Mesothelial cell of epicardium (in vitro differentiated cells): ENCODE data around the gene CD276. TPM values are rescaled to one million over a fixed set of nuclear protein-coding genes. Genes with fewer than 3 reads are reported as not detected.
A peak's percentile ranks its signal among the peaks of the same experiment; 100 is the strongest.

Source experiments
- DNase-seq, 2 experiments: peaks; one replicate each; pipeline ENCODE4 v3.0.0; 2021; ENCODE audit warnings: low spot score in 2 of 2; ENCODE audit not compliant: unreplicated experiment in 2 of 2
- H3K27ac Mint-ChIP-seq: 2 replicates; pipeline ENCODE4 v1.8.0; 2021; ENCODE audit warnings: mixed read lengths
- H3K27me3 Mint-ChIP-seq: 2 replicates; pipeline ENCODE4 v1.8.0; 2021; ENCODE audit warnings: low read depth, mixed read lengths
- H3K36me3 Mint-ChIP-seq: 2 replicates; pipeline ENCODE4 v1.8.0; 2021; ENCODE audit warnings: mixed read lengths
- H3K4me1 Mint-ChIP-seq: 2 replicates; pipeline ENCODE4 v1.8.0; 2021; ENCODE audit warnings: mixed read lengths
- H3K4me3 Mint-ChIP-seq: 2 replicates; pipeline ENCODE4 v1.8.0; 2021; ENCODE audit warnings: mild to moderate bottlenecking, moderate library complexity, mixed read lengths
- H3K9me3 Mint-ChIP-seq: 2 replicates; pipeline ENCODE4 v1.8.0; 2021; ENCODE audit warnings: mixed read lengths
- CTCF ChIP-seq: fragments of 200-600 bp; sonication (generic); IDR thresholded peaks from one replicate; pipeline ENCODE4 v1.5.0; 2021; ENCODE audit warnings: antibody characterized with exemption; ENCODE audit not compliant: unreplicated experiment
- total RNA-seq: library from RNA; stranded (reverse); gene quantifications from 3 replicates; pipeline ENCODE4 v1.2.1, GENCODE V29; 2021

Gene CD276
- total RNA-seq, 1 donor from 2014 or later: 174 TPM

GRCh38 chr15:73715417-73715816 is 31.2 kb downstream of the CD276 start:
- Mint-ChIP-seq H3K27me3 (no peaks in the 10 kb centered on the region), H3K9me3 (no peaks in the 10 kb centered on the region), H3K4me3 (no peak overlapping the region), H3K27ac (no peak overlapping the region), H3K36me3 (peaks cover 22% of the 10 kb centered on the region), H3K4me1 (peaks cover 1% of the 10 kb centered on the region)
- TF ChIP-seq CTCF: no peak
- no peak for DNase-seq

- no peak for TF ChIP-seq CTCF
- Mint-ChIP-seq H3K4me1 (peaks cover 1% of the 10 kb centered on the region), H3K27ac (no peak overlapping the region), H3K36me3 (peaks cover 18% of the 10 kb centered on the region), H3K4me3 (no peak overlapping the region), H3K9me3 (no peaks in the 10 kb centered on the region), H3K27me3 (no peaks in the 10 kb centered on the region)
- DNase-seq: no peak
These were observed 32.2 kb downstream of the CD276 start for GRCh38 chr15:73716417-73716816.

- no peak for DNase-seq
- Mint-ChIP-seq H3K4me3 (no peak overlapping the region), H3K27ac (no peak overlapping the region), H3K36me3 (peaks cover 16% of the 10 kb centered on the region), H3K9me3 (no peaks in the 10 kb centered on the region), H3K4me1 (peaks cover 1% of the 10 kb centered on the region), H3K27me3 (no peaks in the 10 kb centered on the region)
- TF ChIP-seq CTCF: no peak
These were observed 33.0 kb downstream of the CD276 start for GRCh38 chr15:73717206-73717605.

- TF ChIP-seq CTCF: peak; percentile 15
- H3K4me3 Mint-ChIP-seq: no peak overlapping the region
- H3K27me3 Mint-ChIP-seq: no peaks in the 10 kb centered on the region
- no peak for DNase-seq
- no peak overlapping the region for H3K27ac Mint-ChIP-seq
- H3K9me3 Mint-ChIP-seq: no peaks in the 10 kb centered on the region
- H3K4me1 Mint-ChIP-seq: peaks cover 1% of the 10 kb centered on the region
- peaks cover 15% of the 10 kb centered on the region for H3K36me3 Mint-ChIP-seq
These were observed 33.6 kb downstream of the CD276 start for GRCh38 chr15:73717802-73718201.

GRCh38 chr15:73718694-73719093 is 34.5 kb downstream of the CD276 start:
- peaks cover 7% of the 10 kb centered on the region for H3K36me3 Mint-ChIP-seq
- no peak overlapping the region for H3K4me3 Mint-ChIP-seq
- H3K9me3 Mint-ChIP-seq: no peaks in the 10 kb centered on the region
- no peak overlapping the region for H3K27ac Mint-ChIP-seq
- TF ChIP-seq CTCF: no peak
- no peak for DNase-seq
- no peaks in the 10 kb centered on the region for H3K27me3 Mint-ChIP-seq
- H3K4me1 Mint-ChIP-seq: peaks cover 4% of the 10 kb centered on the region

GRCh38 chr15:73722425-73722824 is 38.2 kb downstream of the CD276 start:
- Mint-ChIP-seq H3K27me3 (no peaks in the 10 kb centered on the region), H3K36me3 (no peaks in the 10 kb centered on the region), H3K27ac (no peak overlapping the region), H3K9me3 (no peaks in the 10 kb centered on the region), H3K4me1 (peaks cover 6% of the 10 kb centered on the region), H3K4me3 (no peak overlapping the region)
- TF ChIP-seq CTCF: no peak
- no peak for DNase-seq
